ENCODE measurements around the gene GART. TPM values are rescaled to one million over a fixed set of nuclear protein-coding genes. Genes with fewer than 3 reads are reported as not detected.

GART gene
- total and polyA plus RNA-seq, 2 of the 8 experiments (the other 6 are each of a cell fraction or from before 2014, with no cell fraction given), result 23.1 to 231 TPM

DNA sequence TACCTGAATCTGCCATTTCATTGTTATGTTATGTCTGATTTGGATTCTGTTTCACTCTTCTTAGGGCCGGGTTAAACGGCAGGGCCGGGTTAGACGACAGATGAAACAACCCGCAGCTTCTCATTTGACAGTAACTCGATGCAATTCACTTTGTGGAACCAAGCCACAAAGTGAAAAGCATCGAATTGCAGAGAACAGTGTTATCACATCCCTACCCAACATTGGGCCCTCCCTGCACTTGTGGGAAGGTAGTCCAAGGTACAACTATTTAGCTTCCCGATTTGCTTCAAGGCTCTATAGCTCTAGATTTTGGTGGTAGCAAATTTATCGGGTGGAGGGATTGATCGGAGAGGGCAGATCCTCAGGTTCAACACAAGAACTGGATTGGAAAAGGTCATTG, 17.9 kb upstream of the GART start:
- Histone ChIP-seq H2BK12ac (ENCODE audit: low read depth, low read length) (no peak overlapping the region), H2BK15ac (ENCODE audit: low read length) (no peak overlapping the region), H2BK5ac (ENCODE audit: low read depth, low read length) (no peak overlapping the region), H3K27ac (ENCODE audit: low read depth, low read length) (no peak overlapping the region), H3K23ac (ENCODE audit: insufficient read length) (no peak overlapping the region), H4K91ac (replicated peaks; ENCODE audit: insufficient read length, low read length) (no peak overlapping the region), H2AK5ac (ENCODE audit: low read depth, low read length) (no peak overlapping the region), H3K79me2 (ENCODE audit: control insufficient read depth in 1 of 2, insufficient read depth in 2 of 2, low read length in 2 of 2) (peaks cover 7 to 63% of the 10 kb centered on the region in 2 experiments), H3K79me1 (ENCODE audit: low read depth, low read length) (no peaks in the 10 kb centered on the region), H2BK20ac (ENCODE audit: low read length) (no peak overlapping the region), H3K4me2 (ENCODE audit: insufficient read depth in 1 of 2, low read depth in 2 of 2, low read length in 2 of 2) (no peak overlapping the region), H3K9me3 (ENCODE audit: insufficient read depth in 2 of 2, low read depth in 1 of 2, low read length in 1 of 2) (no peaks in the 10 kb centered on the region), H3K4me1 (replicated peaks in 1 of 4; ENCODE audit: control insufficient read depth in 3 of 4, insufficient read depth in 4 of 4, low read length in 3 of 4) (no peaks in the 10 kb centered on the region), H4K8ac (ENCODE audit: extremely low read depth, insufficient read depth, low read length) (peak overlapping the region; percentile 35; the same call in 1 of the 2 replicates), H3K36me3 (ENCODE audit: control insufficient read depth in 2 of 4, insufficient read depth in 4 of 4, low read length in 3 of 4) (peaks cover 20 to 84% (median 58%) of the 10 kb centered on the region in 4 experiments), H3K18ac (ENCODE audit: extremely low read depth, low read length) (no peak overlapping the region), H4K5ac (ENCODE audit: insufficient read length, low read depth, low read length) (no peak overlapping the region), H3K27me3 (replicated peaks in 1 of 4; ENCODE audit: control insufficient read depth in 3 of 4, extremely low read depth in 1 of 4, insufficient read depth in 3 of 4, low read length in 3 of 4) (no peaks in the 10 kb centered on the region), H3K4me3 (ENCODE audit: extremely low read depth in 1 of 4, insufficient read depth in 2 of 4, low read depth in 3 of 4, low read length in 4 of 4) (no peak overlapping the region), H3K23me2 (ENCODE audit: low read depth, low read length) (no peaks in the 10 kb centered on the region), H3K4ac (replicated peaks; ENCODE audit: insufficient read length, low read depth, low read length) (no peak overlapping the region), H3K56ac (replicated peaks; ENCODE audit: insufficient read length, low read depth, low read length) (no peak overlapping the region), H3K14ac (ENCODE audit: insufficient read length) (no peak overlapping the region), H2AFZ (ENCODE audit: low read length) (no peak overlapping the region), H3K9ac (replicated peaks in 1 of 4; ENCODE audit: extremely low read depth in 1 of 4, low read depth in 3 of 4, low read length in 3 of 4) (no peak overlapping the region), H4K20me1 (replicated peaks in 1 of 2; ENCODE audit: control insufficient read depth in 1 of 2, insufficient read depth in 2 of 2, low read length in 2 of 2) (peaks cover 13 to 14% of the 10 kb centered on the region in 2 experiments), H2BK120ac (replicated peaks; ENCODE audit: low read depth, low read length) (no peak overlapping the region)
- DNase-seq (ENCODE audit: low read depth in 1 of 2, low spot score in 2 of 2), result no peak
- FAIRE-seq, result no peak
- ChIA-PET CTCF (ENCODE audit: partially characterized antibody) (interaction anchor here (0.6 kb wide), 1 partner anchor 11 kb away, joined by 3 read pairs; no protein-coding TSS in a partner anchor), POLR2A (ENCODE audit: partially characterized antibody) (interaction anchor here (7.4 kb wide), 1 partner anchor 17 kb away, joined by 64 read pairs; the partner anchor contains the start of genes GART and SON)
- 92% methylated on average over 10 of the region's 10 CpGs; no CpG with 5 or more reads in 1 of the 2 experiments for WGBS, 2 experiments (ENCODE audit: extremely low coverage in 1 of 2, insufficient coverage in 1 of 2, insufficient read length in 1 of 2, insufficient replicate concordance in 2 of 2, low coverage in 1 of 2, low lambda C conversion rate in 2 of 2, missing lambda C conversion rate in 1 of 2)
- TF ChIP-seq JUND (IDR thresholded peaks at IDR 0.05; ENCODE audit: low read length), result no peak
- no peak for TF ChIP-seq SRF (IDR thresholded peaks at IDR 0.05; ENCODE audit: low read depth, low read length)
- TF ChIP-seq CTCF (IDR thresholded peaks at IDR 0.05; ENCODE audit: control extremely low read depth in 1 of 3, insufficient read depth in 1 of 3, low read depth in 1 of 3, low read length in 3 of 3), result no peak
- no peak for TF ChIP-seq KDM1A (IDR thresholded peaks at IDR 0.05; ENCODE audit: borderline replicate concordance, low read length)
- no peak for TF ChIP-seq SUZ12 (IDR thresholded peaks at IDR 0.05; ENCODE audit: low read length)
- no peak for TF ChIP-seq RNF2 (IDR thresholded peaks at IDR 0.05; ENCODE audit: borderline replicate concordance, low read depth, low read length, missing control alignments, poor library complexity, severe bottlenecking)
- TF ChIP-seq SAP30 (IDR thresholded peaks at IDR 0.05; ENCODE audit: insufficient read depth, insufficient replicate concordance, low read length), result no peak
- no peak for TF ChIP-seq PHF8 (conservative IDR thresholded peaks at IDR 0.05; ENCODE audit: low read depth, low read length)
- TF ChIP-seq NANOG (IDR thresholded peaks at IDR 0.05; ENCODE audit: insufficient read depth, low read depth, low read length, poor library complexity, severe bottlenecking), result no peak
